ENCODE measurements around the gene RHOXF2B.

RHOXF2B gene

GRCh38 chrX:120022763-120023162 lies 54.7 kb downstream of the RHOXF2B start:
- no peaks in the 10 kb centered on the region for H3K4me1 ChIP-seq (ENCODE audit: control insufficient read depth, insufficient read depth, low read length, poor library complexity, severe bottlenecking)
- no peaks in the 10 kb centered on the region for H3K36me3 ChIP-seq (ENCODE audit: control insufficient read depth, insufficient read depth, low read length)
- H3K27ac ChIP-seq (ENCODE audit: insufficient read depth, low read length, poor library complexity, severe bottlenecking), result no peak overlapping the region
- H3K4me3 ChIP-seq (ENCODE audit: insufficient read depth, low read depth, low read length, poor library complexity, severe bottlenecking), result no peak overlapping the region
- no peak for DNase-seq
- H3K27me3 ChIP-seq (replicated peaks; ENCODE audit: control insufficient read depth, insufficient read depth, low read length, poor library complexity, severe bottlenecking), result peaks cover under 1% of the 10 kb centered on the region
- no peaks in the 10 kb centered on the region for H3K9me3 ChIP-seq (ENCODE audit: control insufficient read depth, low read length)

Measured in effector memory CD4-positive, alpha-beta T cell (primary cell).